ENCODE results near the gene CNTNAP2.

CNTNAP2 gene

GRCh38 chr7:148362541-148362940 is 2245.9 kb downstream of the CNTNAP2 start:
- DNase-seq (ENCODE audit: low spot score) = no peak

GRCh38 chr7:148367731-148368475 is 2251.3 kb downstream of the CNTNAP2 start:
- DNase-seq (ENCODE audit: low spot score) = no peak

GRCh38 chr7:148368562-148368961 is 2252.0 kb downstream of the CNTNAP2 start:
- no peak for DNase-seq (ENCODE audit: low spot score)

GRCh38 chr7:148371280-148371937 is 2254.8 kb downstream of the CNTNAP2 start:
- no peak for DNase-seq (ENCODE audit: low spot score)

- no peak for DNase-seq (ENCODE audit: low spot score)
Measured at GRCh38 chr7:148374396-148375259, 2258.0 kb downstream of the CNTNAP2 start.

- no peak for DNase-seq (ENCODE audit: low spot score)
Measured at GRCh38 chr7:148379677-148380076, 2263.1 kb downstream of the CNTNAP2 start.

- no peak for DNase-seq (ENCODE audit: low spot score)
Measured at GRCh38 chr7:148380596-148381419, 2264.2 kb downstream of the CNTNAP2 start.

- no peak for DNase-seq (ENCODE audit: low spot score)
Measured at GRCh38 chr7:148382596-148382995, 2266.0 kb downstream of the CNTNAP2 start.

GRCh38 chr7:148383651-148384050 is 2267.1 kb downstream of the CNTNAP2 start:
- no peak for DNase-seq (ENCODE audit: low spot score)

- DNase-seq (ENCODE audit: low spot score) = no peak
Measured at GRCh38 chr7:148385009-148385682, 2268.5 kb downstream of the CNTNAP2 start.

GRCh38 chr7:148390381-148390780 is 2273.8 kb downstream of the CNTNAP2 start:
- no peak for DNase-seq (ENCODE audit: low spot score)

- no peak for DNase-seq (ENCODE audit: low spot score)
Measured at GRCh38 chr7:148391591-148391990, 2275.0 kb downstream of the CNTNAP2 start.

- no peak for DNase-seq (ENCODE audit: low spot score)
Measured at GRCh38 chr7:148394582-148394981, 2278.0 kb downstream of the CNTNAP2 start.

- no peak for DNase-seq (ENCODE audit: low spot score)
Measured at GRCh38 chr7:148395352-148395811, 2278.8 kb downstream of the CNTNAP2 start.

GRCh38 chr7:148395990-148396716 is 2279.6 kb downstream of the CNTNAP2 start:
- no peak for DNase-seq (ENCODE audit: low spot score)

- no peak for DNase-seq (ENCODE audit: low spot score)
Measured at GRCh38 chr7:148397056-148397455, 2280.5 kb downstream of the CNTNAP2 start.

GRCh38 chr7:148397551-148397950 is 2280.9 kb downstream of the CNTNAP2 start:
- DNase-seq (ENCODE audit: low spot score) = no peak

- no peak for DNase-seq (ENCODE audit: low spot score)
Measured at GRCh38 chr7:148397985-148398384, 2281.4 kb downstream of the CNTNAP2 start.

GRCh38 chr7:148398844-148399365 is 2282.3 kb downstream of the CNTNAP2 start:
- DNase-seq (ENCODE audit: low spot score) = peak; percentile 5

GRCh38 chr7:148400101-148400500 is 2283.5 kb downstream of the CNTNAP2 start:
- DNase-seq (ENCODE audit: low spot score) = no peak

All from activated CD4-positive, alpha-beta T cell treated with anti-CD3 and anti-CD28 coated beads, Interleukin-2, Interleukin-4, amounts not matched to agents 100 ng/mL and 50 ng/mL, durations not matched to agents 16 hours and 8 hours (primary cell).